ENCODE data around the gene NDC80. TPM values are rescaled to one million over a fixed set of nuclear protein-coding genes. Genes with fewer than 3 reads are reported as not detected.

NDC80 gene
- total and polyA plus RNA-seq, 9 of the 15 experiments (the other 6 are each of a cell fraction or from before 2014, with no cell fraction given) = 65.2 to 97.9 (median 83.3) TPM

GRCh38 chr18:2568129-2568528 lies 3.2 kb upstream of the NDC80 start (continued):
- peak; percentile 61 for TF ChIP-seq PKNOX1 (IDR thresholded peaks at IDR 0.05)
- TF ChIP-seq TAF15 (IDR thresholded peaks at IDR 0.05; ENCODE audit: low read depth, low read length) = no peak
- no peak for TF ChIP-seq ZNF174 (CRISPR knock-in tag; IDR thresholded peaks at IDR 0.05)
- TF ChIP-seq ZZZ3 (IDR thresholded peaks at IDR 0.05) = no peak
- no peak for TF ChIP-seq ZNF165 (CRISPR knock-in tag; IDR thresholded peaks at IDR 0.05; ENCODE audit: borderline replicate concordance)

- peaks cover 61% of the 10 kb centered on the region for H3K79me2 ChIP-seq (ENCODE audit: control insufficient read depth, insufficient read depth, low read length)
- H4K20me1 ChIP-seq (replicated peaks; ENCODE audit: control insufficient read depth, insufficient read depth, low read length) = no peaks in the 10 kb centered on the region
- CTCF ChIA-PET (ENCODE audit: low intra/inter-chr PET ratio) = no interaction called here
- DNase-seq (ENCODE audit: extremely low read depth in 1 of 4, low spot score in 3 of 4) (no peak), ATAC-seq (no peak), FAIRE-seq (no peak)
- no peaks in the 10 kb centered on the region for H3K9me1 ChIP-seq (ENCODE audit: control insufficient read depth, insufficient read depth, low read length)
- no peak overlapping the region for H3K27ac ChIP-seq (ENCODE audit: extremely low read depth, low read depth, low read length)
- intact Hi-C loops (cut with micrococcal nuclease) = no loop called here
- H3K4me2 ChIP-seq (ENCODE audit: insufficient read depth, low read length) = peak overlapping the region; percentile 92
- H3K4me1 ChIP-seq (replicated peaks in 1 of 2; ENCODE audit: control insufficient read depth in 2 of 2, insufficient read depth in 2 of 2, low read length in 2 of 2) = peaks cover 10 to 15% of the 10 kb centered on the region in 2 experiments; a peak in 3 of 5 replicates
- peaks cover 15% of the 10 kb centered on the region for H3K36me3 ChIP-seq (ENCODE audit: control insufficient read depth, insufficient read depth, low read length)
- POLR2A ChIA-PET = interaction anchor here (0.8 to 1.4 kb wide), 3 partner anchors 10 to 20 kb away, joined by 3 to 5 read pairs (median 4); no protein-coding TSS in a partner anchor
- in situ Hi-C loops (cut with MboI) = no loop called here
- H3K4me3 ChIP-seq = no peak overlapping the region
- no peak overlapping the region for H3K9ac ChIP-seq (ENCODE audit: insufficient read depth in 1 of 2, low read depth in 2 of 2, low read length in 2 of 2)
- WGBS (ENCODE audit: insufficient coverage, low coverage, missing lambda C conversion rate) = 22% methylated on average over 3 of the region's 3 CpGs
- H2AFZ ChIP-seq (ENCODE audit: low read depth, low read length) = no peak overlapping the region
- no TSS peak for BruUV-seq (replicated peaks)
- no peaks in the 10 kb centered on the region for H3K27me3 ChIP-seq (ENCODE audit: control insufficient read depth in 2 of 2, insufficient read depth in 2 of 2, low read length in 2 of 2)
- no peaks in the 10 kb centered on the region for H3K9me3 ChIP-seq (replicated peaks; ENCODE audit: control insufficient read depth, insufficient read depth, low read depth, low read length)
- no peak for TF ChIP-seq SRSF1 (IDR thresholded peaks at IDR 0.05; ENCODE audit: low read depth, low read length)
- TF ChIP-seq RCOR1 (IDR thresholded peaks at IDR 0.05; ENCODE audit: borderline replicate concordance in 1 of 2, low read depth in 2 of 2, low read length in 2 of 2) = peak in 1 of 2 experiments; percentile 36; a peak in 1 of 4 replicates
- TF ChIP-seq SMARCA4 (IDR thresholded peaks at IDR 0.05) = 0 out of 2 replicates have a peak, but pooled peaks have one; percentile 56
- TF ChIP-seq ZNF212 (CRISPR knock-in tag; IDR thresholded peaks at IDR 0.05) = no peak
- no peak for TF ChIP-seq NR2C1 (IDR thresholded peaks at IDR 0.05)
- no peak for TF ChIP-seq NR2C1 (tag; IDR thresholded peaks at IDR 0.05)
- TF ChIP-seq SMARCE1 (IDR thresholded peaks at IDR 0.05) = 0 out of 2 replicates have a peak, but pooled peaks have one; percentile 27
- no peak for TF ChIP-seq ATF1 (CRISPR knock-in tag; IDR thresholded peaks at IDR 0.05)
- TF ChIP-seq ATF1 (tag; IDR thresholded peaks at IDR 0.05) = peak; percentile 28; the same call in 1 of the 2 replicates
- peak; percentile 44 for TF ChIP-seq CBFA2T3 (IDR thresholded peaks at IDR 0.05)
- TF ChIP-seq ZNF766 (CRISPR knock-in tag; conservative IDR thresholded peaks at IDR 0.05) = peak; percentile 38; the same call in 1 of the 2 replicates
- TF ChIP-seq ARID1B (IDR thresholded peaks at IDR 0.05) = peak; percentile 55
- peak; percentile 86 for TF ChIP-seq ZNF384 (IDR thresholded peaks at IDR 0.05; ENCODE audit: low read depth, low read length)
- peak; percentile 55; the same call in 1 of the 2 replicates for TF ChIP-seq DPF2 (IDR thresholded peaks at IDR 0.05)
- TF ChIP-seq TRIM24 (IDR thresholded peaks at IDR 0.05) = no peak
These were observed 2.8 kb upstream of the NDC80 start for GRCh38 chr18:2568605-2569004.

All from K562 (cell line).